ENCODE results near the gene PTOV1. TPM values are rescaled to one million over a fixed set of nuclear protein-coding genes. Genes with fewer than 3 reads are reported as not detected.

The PTOV1 gene
- total and polyA plus RNA-seq, 12 donors = 78.7 to 620 (median 275) TPM

- intact Hi-C loops (cut with DNase I) = no loop called here
- Histone ChIP-seq H3K27me3 (no peaks in the 10 kb centered on the region), H3K36me3 (replicated peaks in 1 of 2) (peaks cover 0 to 31% of the 10 kb centered on the region in 2 donors), H3K4me1 (replicated peaks in 1 of 2) (peaks cover 4 to 9% of the 10 kb centered on the region in 2 donors), H3K27ac (no peak overlapping the region), H3K4me3 (no peak overlapping the region), H3K9me3 (replicated peaks in 1 of 3) (no peaks in the 10 kb centered on the region)
- no peak for TF ChIP-seq CTCF (IDR thresholded peaks at IDR 0.05)
- TF ChIP-seq POLR2A (IDR thresholded peaks at IDR 0.05) = no peak
- DNase-seq = no peak
- WGBS, 4 donors = 84 to 100% (median 92%) methylated on average over 3 to 18 of the region's 18 CpGs; no CpG with 5 or more reads in 1 of the 4 donors
Measured at GRCh38 chr19:49888510-49888824, 37.5 kb downstream of the PTOV1 start.

- Histone ChIP-seq H3K27ac (no peak overlapping the region), H3K36me3 (replicated peaks in 1 of 2) (peaks cover 0 to 24% of the 10 kb centered on the region in 2 donors), H3K4me3 (no peak overlapping the region), H3K9me3 (replicated peaks in 1 of 3) (no peaks in the 10 kb centered on the region), H3K4me1 (replicated peaks in 1 of 2) (peaks cover 4 to 9% of the 10 kb centered on the region in 2 donors), H3K27me3 (no peaks in the 10 kb centered on the region)
- TF ChIP-seq POLR2A (IDR thresholded peaks at IDR 0.05) = no peak
- TF ChIP-seq CTCF (IDR thresholded peaks at IDR 0.05) = no peak
- intact Hi-C loops (cut with DNase I) = no loop called here
- no peak for DNase-seq
- WGBS, 4 donors = 92 to 95% (median 93%) methylated on average over 22 to 23 of the region's 23 CpGs
Measured at GRCh38 chr19:49889038-49889686, 38.2 kb downstream of the PTOV1 start.

- peak; percentile 43 to 87 (median 76) for TF ChIP-seq CTCF (IDR thresholded peaks at IDR 0.05)
- no peak for TF ChIP-seq POLR2A (IDR thresholded peaks at IDR 0.05)
- peak overlapping the region in 2 of 5 donors; percentile 16 to 38 for H3K27ac ChIP-seq
- peaks cover 0 to 18% of the 10 kb centered on the region in 2 donors for H3K36me3 ChIP-seq (replicated peaks in 1 of 2)
- H3K4me3 ChIP-seq = peak overlapping the region in 1 of 4 donors; percentile 40
- DNase-seq = peak; percentile 75 to 88 (median 81)
- intact Hi-C loops (cut with DNase I) = no loop called here
- H3K4me1 ChIP-seq (replicated peaks in 1 of 2) = peaks cover 4 to 9% of the 10 kb centered on the region in 2 donors
- 19 to 70% (median 23%) methylated on average over 3 to 71 of the region's 71 CpGs for WGBS, 4 donors
- H3K9me3 ChIP-seq (replicated peaks in 1 of 3) = no peaks in the 10 kb centered on the region
- no peaks in the 10 kb centered on the region for H3K27me3 ChIP-seq
Measured at GRCh38 chr19:49889687-49890348, 38.9 kb downstream of the PTOV1 start.

- 8 to 19% (median 11%) methylated on average over 5 to 68 of the region's 69 CpGs for WGBS, 4 donors
- TF ChIP-seq POLR2A (IDR thresholded peaks at IDR 0.05) (no peak), CTCF (IDR thresholded peaks at IDR 0.05) (peak in 3 of 6 experiments; percentile 4 to 29 (median 24))
- peak overlapping the region in 1 of 4 donors; percentile 40 for H3K4me3 ChIP-seq
- no peaks in the 10 kb centered on the region for H3K9me3 ChIP-seq (replicated peaks in 1 of 3)
- H3K27me3 ChIP-seq = no peaks in the 10 kb centered on the region
- H3K27ac ChIP-seq = peak overlapping the region in 2 of 5 donors; percentile 16 to 38
- peaks cover 0 to 10% of the 10 kb centered on the region in 2 donors for H3K36me3 ChIP-seq (replicated peaks in 1 of 2)
- intact Hi-C loops (cut with DNase I) = no loop called here
- DNase-seq = peak in 4 of 7 donors; percentile 41 to 76 (median 62)
- peaks cover 4 to 9% of the 10 kb centered on the region in 2 donors for H3K4me1 ChIP-seq (replicated peaks in 1 of 2)
Measured at GRCh38 chr19:49890349-49891311, 39.7 kb downstream of the PTOV1 start.
